HepG2 (cell line): Measurements from ENCODE around the gene ZNRD2. TPM values are rescaled to one million over a fixed set of nuclear protein-coding genes. Genes with fewer than 3 reads are reported as not detected.
A peak's percentile ranks its signal among the peaks of the same experiment; 100 is the strongest.

ENCODE experiments used
- CSRNP1 ChIP-seq: sonication (generic); formaldehyde crosslinking; IDR thresholded peaks from 2 replicates; pipeline ENCODE4 v1.8.1; 2023; ENCODE audit warnings: mild to moderate bottlenecking, missing genetic modification reagents
- JARID2 ChIP-seq: sonication (generic); formaldehyde crosslinking; IDR thresholded peaks from 2 replicates; pipeline ENCODE4 v1.8.1; 2023; ENCODE audit warnings: missing genetic modification reagents, inconsistent platforms; ENCODE audit not compliant: insufficient replicate concordance
- MLX ChIP-seq: IDR thresholded peaks from 2 replicates; pipeline ENCODE4 v1.6.1; 2016
- NR2F6 ChIP-seq, 2 experiments: IDR thresholded peaks; 2 replicates each; pipeline ENCODE4 v1.6.1; 2016; ENCODE audit warnings: antibody characterized with exemption in 1 of 2, mild to moderate bottlenecking in 1 of 2
- PRMT3 ChIP-seq: sonication (generic); formaldehyde crosslinking; IDR thresholded peaks from 2 replicates; pipeline ENCODE4 v1.8.1; 2022; ENCODE audit warnings: low read depth, mild to moderate bottlenecking, moderate library complexity, missing genetic modification reagents, borderline replicate concordance
- RAD21 ChIP-seq: fragments of 450-650 bp; formaldehyde crosslinking; IDR thresholded peaks from 2 replicates; pipeline ENCODE4 v1.5.0; 2020; ENCODE audit warnings: mild to moderate bottlenecking
- SMAD9 ChIP-seq: sonication (generic); formaldehyde crosslinking; IDR thresholded peaks from 2 replicates; pipeline ENCODE4 v1.5.1; 2020; ENCODE audit warnings: mild to moderate bottlenecking, missing genetic modification reagents
- TBP ChIP-seq: sonication (generic); formaldehyde crosslinking; IDR thresholded peaks from 2 replicates; pipeline ENCODE4 v1.5.0; 2020; ENCODE audit warnings: missing genetic modification reagents
- TBX2 ChIP-seq: sonication (generic); formaldehyde crosslinking; IDR thresholded peaks from 2 replicates; pipeline ENCODE4 v1.5.0; 2020; ENCODE audit warnings: missing genetic modification reagents, mild to moderate bottlenecking, borderline replicate concordance
- TCF12 ChIP-seq, 2 experiments: fragments of 450-650 bp in 1 of 2; sonication (generic) in 1 of 2; formaldehyde crosslinking in 1 of 2; IDR thresholded peaks; 2 replicates each; pipeline versions ENCODE4 v1.6.1 to v1.8.0; 2017 to 2022; ENCODE audit warnings: antibody characterized with exemption in 1 of 2, mild to moderate bottlenecking in 1 of 2, missing genetic modification reagents in 1 of 2, moderate library complexity in 1 of 2
- ZBTB38 ChIP-seq: sonication (generic); formaldehyde crosslinking; IDR thresholded peaks from 2 replicates; pipeline ENCODE4 v1.5.1; 2020; ENCODE audit warnings: mild to moderate bottlenecking, missing genetic modification reagents
- ZBTB7A ChIP-seq: sonication (generic); formaldehyde crosslinking; IDR thresholded peaks from 2 replicates; pipeline ENCODE4 v1.8.0; 2022; ENCODE audit warnings: mild to moderate bottlenecking, missing genetic modification reagents
- ZNF101 ChIP-seq: sonication (generic); formaldehyde crosslinking; IDR thresholded peaks from 2 replicates; pipeline ENCODE4 v1.4.0; 2020; ENCODE audit warnings: mild to moderate bottlenecking, low read depth, missing genetic modification reagents, borderline replicate concordance
- ZNF318 ChIP-seq: sonication (generic); formaldehyde crosslinking; IDR thresholded peaks from 2 replicates; pipeline ENCODE4 v1.4.0; 2020; ENCODE audit warnings: mild to moderate bottlenecking, missing genetic modification reagents
- ZNF501 ChIP-seq: sonication (generic); formaldehyde crosslinking; IDR thresholded peaks from 2 replicates; pipeline ENCODE4 v1.5.1; 2020; ENCODE audit warnings: mild to moderate bottlenecking, moderate library complexity, missing genetic modification reagents
- ZNF564 ChIP-seq: sonication (generic); formaldehyde crosslinking; IDR thresholded peaks from 2 replicates; pipeline ENCODE4 v1.8.1; 2023; ENCODE audit warnings: mild to moderate bottlenecking, missing genetic modification reagents
- ZNF607 ChIP-seq: sonication (generic); formaldehyde crosslinking; IDR thresholded peaks from 2 replicates; pipeline ENCODE4 v1.5.1; 2020; ENCODE audit warnings: missing genetic modification reagents, mild to moderate bottlenecking, borderline replicate concordance
- ZNF678 ChIP-seq: sonication (generic); formaldehyde crosslinking; IDR thresholded peaks from 2 replicates; pipeline ENCODE4 v1.4.0; 2020; ENCODE audit warnings: mild to moderate bottlenecking, missing genetic modification reagents
- ZNF7 ChIP-seq: IDR thresholded peaks from 2 replicates; pipeline ENCODE4 v1.6.1; 2016; ENCODE audit warnings: missing biosample characterization, missing genetic modification reagents
- polyA plus RNA-seq, 8 experiments: library from polyadenylated mRNA; depleted of rRNA in 3 of 8; stranded (reverse) in 7 of 8; unstranded in 1 of 8; fragments of >200 nt; fragmentation: Illumina TruSeq in 4 of 8; extraction: Trizol in 4 of 8; gene quantifications; 2 replicates each; pipeline versions ENCODE4 v1.2.1 to v1.2.3, GENCODE V29; 2011 to 2016; ENCODE audit warnings: low read depth in 4 of 8, missing spikeins in 1 of 8, mixed read lengths in 1 of 8; ENCODE audit not compliant: insufficient read depth in 1 of 8
- total RNA-seq, 5 experiments: library from RNA; depleted of rRNA; stranded (reverse); fragments of >200 nt; fragmentation: Illumina TruSeq; extraction: Trizol; gene quantifications; 2 replicates each; pipeline ENCODE4 v1.2.3, GENCODE V29; 2016; ENCODE audit warnings: low read depth in 1 of 5

The ZNRD2 gene
- total and polyA plus RNA-seq, 2 of the 13 experiments (the other 11 are each of a cell fraction or from before 2014, with no cell fraction given) = 29.2 to 34.0 TPM

- TF ChIP-seq TBP (CRISPR knock-in tag) (no peak), ZNF678 (CRISPR knock-in tag) (peak; percentile 20; the same call in 1 of the 2 replicates), CSRNP1 (peak; percentile 72; the same call in 1 of the 2 replicates), TBX2 (CRISPR knock-in tag) (peak; percentile 84; the same call in 1 of the 2 replicates), PRMT3 (CRISPR knock-in tag) (no peak), ZNF564 (peak; percentile 58; the same call in 1 of the 2 replicates), ZNF607 (CRISPR knock-in tag) (0 out of 2 replicates have a peak, but pooled peaks have one; percentile 51), NR2F6 (IDR thresholded peaks at IDR 0.05) (no peak), NR2F6 (CRISPR knock-in tag; IDR thresholded peaks at IDR 0.05) (no peak), TCF12 (IDR thresholded peaks at IDR 0.05) (no peak), TCF12 (CRISPR knock-in tag; IDR thresholded peaks at IDR 0.05) (no peak), ZNF7 (CRISPR knock-in tag) (no peak), MLX (CRISPR knock-in tag) (no peak), ZNF318 (CRISPR knock-in tag) (no peak), SMAD9 (no peak), ZNF501 (CRISPR knock-in tag) (peak; percentile 32; the same call in 1 of the 2 replicates), ZNF101 (CRISPR knock-in tag) (no peak), RAD21 (CRISPR knock-in tag) (peak; percentile 47; the same call in 1 of the 2 replicates), ZBTB7A (CRISPR knock-in tag) (no peak), ZBTB38 (CRISPR knock-in tag) (peak; percentile 65; the same call in 1 of the 2 replicates), JARID2 (CRISPR knock-in tag) (no peak)
Observed at GRCh38 chr11:65524741-65525545, 45.3 kb upstream of the ZNRD2 start, which contains the start of gene SCYL1 (continued).
